Measurements from ENCODE around the gene PHC1.
"Not testable (repeated sequence)": the region's sequence is repeated elsewhere in the genome, so short reads cannot be mapped to it uniquely, and the experiment has no call there.

The PHC1 gene

DNA sequence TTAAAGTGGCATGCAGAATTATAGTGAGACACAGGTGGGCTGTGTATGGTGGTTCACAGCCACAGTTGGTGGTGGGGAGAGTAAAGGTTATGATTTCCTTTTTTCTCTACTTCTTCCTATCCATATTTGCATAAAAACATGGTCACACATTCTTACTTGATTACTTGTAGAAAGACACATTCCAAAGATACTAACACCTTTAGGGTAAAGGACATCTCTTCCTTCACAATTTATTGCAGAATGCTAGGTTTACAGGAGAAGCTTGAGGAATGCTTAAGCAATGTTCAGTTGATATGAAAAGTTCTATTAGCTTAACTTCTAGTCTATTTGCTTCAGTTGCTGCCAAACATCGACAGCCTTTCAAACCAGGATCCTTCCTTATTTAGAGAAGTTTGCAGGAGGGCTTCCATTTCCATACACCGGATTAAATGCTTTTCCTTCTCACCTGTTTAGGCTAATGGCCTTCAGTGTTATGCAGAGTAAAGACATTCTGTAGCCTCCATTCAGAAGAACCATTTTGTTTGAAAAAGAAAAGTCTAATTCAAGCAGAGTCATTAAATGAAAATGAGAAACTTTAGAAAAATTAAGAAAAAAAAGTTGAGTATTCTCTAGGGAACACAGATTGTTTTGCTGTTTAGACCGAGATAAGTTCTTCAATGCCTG lies 2.6 kb upstream of the PHC1 start:
- no peak for DNase-seq

DNA sequence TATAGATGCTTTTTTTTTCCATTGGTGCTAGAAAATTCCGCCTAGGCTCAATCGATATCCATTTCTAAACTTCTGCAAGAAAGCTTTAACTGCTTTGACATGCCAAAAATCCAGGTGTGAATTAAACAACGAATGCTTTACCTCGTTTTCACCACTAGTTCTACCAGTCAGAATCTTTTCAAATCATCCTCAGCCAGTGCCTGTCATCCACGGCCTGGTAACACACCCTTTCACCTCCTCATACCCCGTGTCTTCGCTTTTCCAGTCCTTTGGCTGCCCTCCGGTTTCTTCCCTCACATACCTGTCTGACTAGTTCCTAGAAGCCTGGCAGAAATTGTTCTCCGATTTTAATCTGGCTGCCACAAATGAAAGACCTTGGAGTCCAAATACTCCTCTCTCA lies 1.4 kb upstream of the PHC1 start:
- peak; percentile 32 for DNase-seq

DNA sequence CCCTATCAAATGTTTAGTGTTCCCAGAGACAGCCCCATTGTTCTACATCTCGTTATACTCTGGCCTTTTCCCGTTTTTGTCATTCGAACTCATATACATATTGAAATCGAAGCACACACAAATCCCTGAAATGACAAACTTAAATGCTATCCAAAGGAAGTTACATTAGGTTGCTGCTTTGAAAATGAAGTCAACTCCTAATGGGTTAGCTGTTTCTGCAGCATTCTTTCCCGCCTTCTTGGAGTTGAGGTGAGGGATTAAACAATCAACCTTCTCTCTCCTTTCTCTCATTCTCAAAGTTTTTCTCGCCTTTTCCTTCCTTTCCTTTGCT lies 642 bp upstream of the PHC1 start:
- no peak for DNase-seq

DNA sequence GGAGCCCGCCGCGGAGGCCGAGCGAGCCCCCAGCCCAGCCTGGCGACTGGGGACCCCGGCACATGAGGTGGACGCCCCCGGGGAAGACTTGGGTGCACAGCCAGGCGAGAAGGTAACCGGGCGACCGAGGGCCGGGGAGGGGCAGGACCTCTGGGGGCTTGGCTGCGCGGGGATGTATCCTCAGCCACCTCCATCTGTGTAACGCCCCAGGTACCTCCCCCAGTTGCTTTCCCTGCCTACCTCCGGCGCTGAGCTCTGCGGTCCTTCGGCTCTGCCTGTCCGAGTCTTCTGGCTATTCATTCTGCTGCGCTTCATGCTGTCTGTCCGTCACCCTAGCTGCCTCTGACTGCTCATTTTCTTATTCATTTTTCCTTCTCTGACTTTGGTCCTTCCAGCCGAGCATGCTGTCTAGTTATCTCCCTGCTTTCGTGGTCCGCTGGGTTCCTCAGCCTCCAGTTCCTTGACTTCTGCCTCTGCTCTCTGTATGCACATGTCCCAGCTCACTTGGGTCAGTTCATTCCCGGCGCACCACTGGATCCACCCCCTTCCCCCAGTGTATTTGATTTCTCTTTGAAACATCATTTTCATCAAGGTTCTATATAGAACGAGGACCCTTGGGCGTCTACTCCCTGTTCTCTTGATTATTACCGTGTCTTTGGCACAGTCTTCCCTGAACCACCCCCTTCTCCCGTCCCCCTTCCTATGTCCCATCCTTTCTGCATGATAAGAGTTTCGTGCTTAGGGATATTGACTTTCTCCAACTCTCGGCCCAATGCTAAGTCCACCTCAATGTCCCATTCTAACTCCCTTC lies 612 bp downstream of the PHC1 start:
- peak; percentile 66 for DNase-seq

DNA sequence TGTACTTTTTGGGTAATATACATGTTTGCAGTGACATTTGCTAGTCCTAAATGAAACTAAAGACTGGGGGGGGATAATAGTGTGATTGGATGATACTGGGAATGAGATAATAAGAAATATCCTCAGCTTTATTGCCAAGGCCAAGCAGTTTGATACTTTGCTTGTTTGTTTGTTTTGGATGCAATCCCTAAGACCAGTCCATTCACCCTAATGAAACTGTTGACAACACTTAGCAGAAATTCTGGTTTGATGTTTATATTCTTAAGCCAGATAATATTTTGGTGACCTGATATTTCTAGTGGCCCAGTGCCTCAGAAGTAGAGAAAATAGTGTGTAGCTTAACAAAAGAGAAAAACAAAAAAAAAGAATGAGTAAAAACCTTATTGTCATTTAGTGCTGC lies 1.8 kb downstream of the PHC1 start:
- no peak for DNase-seq

DNA sequence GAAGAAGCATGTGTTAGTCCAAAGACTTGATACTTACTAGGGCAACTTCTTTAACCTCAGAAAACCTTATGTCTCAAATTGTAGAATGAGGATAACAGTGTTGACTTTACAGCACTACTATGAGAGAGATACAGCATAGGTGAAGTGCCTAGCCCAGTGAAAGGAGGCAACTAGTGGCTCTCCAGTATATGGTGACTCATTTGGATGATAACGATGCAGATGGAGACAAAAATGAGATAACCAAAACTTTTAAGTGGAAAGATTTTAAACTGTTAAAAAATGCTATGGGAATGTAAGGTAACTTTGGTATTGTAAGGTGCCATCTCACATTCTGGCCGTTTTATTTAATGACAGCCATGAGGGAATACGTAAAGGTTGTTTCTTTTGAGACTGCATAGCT lies 2.7 kb downstream of the PHC1 start:
- DNase-seq: no peak

DNA sequence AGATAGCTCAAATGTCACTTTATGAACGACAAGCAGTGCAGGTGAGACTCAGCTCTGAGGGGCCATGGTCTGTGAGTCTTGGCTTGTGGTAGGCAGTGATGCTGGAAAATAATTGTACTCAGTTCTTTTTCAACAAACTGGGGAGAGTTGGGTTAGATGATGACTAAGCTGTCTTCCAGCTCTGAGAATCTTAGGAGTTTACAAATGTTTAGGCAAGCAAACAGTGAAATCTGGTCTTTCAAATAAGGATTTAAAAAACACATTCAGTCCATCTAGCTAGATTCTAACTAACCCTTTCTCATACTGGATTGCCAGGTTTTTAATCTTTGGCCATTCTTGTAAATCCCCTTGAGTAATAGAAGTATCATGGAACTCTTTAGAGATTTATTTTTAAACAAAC lies 3.4 kb downstream of the PHC1 start:
- DNase-seq: no peak

DNA sequence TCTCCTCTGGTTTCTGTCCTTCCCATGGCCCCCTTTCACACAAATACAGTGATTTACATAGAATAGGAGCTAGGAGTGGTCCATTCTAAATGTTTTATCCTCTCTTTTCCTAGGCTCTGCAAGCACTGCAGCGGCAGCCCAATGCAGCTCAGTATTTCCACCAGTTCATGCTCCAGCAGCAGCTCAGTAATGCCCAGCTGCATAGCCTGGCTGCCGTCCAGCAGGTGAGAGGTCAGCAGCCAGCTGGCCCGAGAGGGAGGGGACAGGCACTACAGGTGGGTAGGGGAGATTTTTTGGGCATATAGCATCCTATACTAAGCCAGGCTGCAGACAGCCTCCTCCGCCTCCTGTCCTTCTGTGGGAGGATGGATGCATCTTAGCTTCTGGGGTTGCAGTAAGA lies 5.3 kb downstream of the PHC1 start:
- not testable (repeated sequence) for DNase-seq

DNA sequence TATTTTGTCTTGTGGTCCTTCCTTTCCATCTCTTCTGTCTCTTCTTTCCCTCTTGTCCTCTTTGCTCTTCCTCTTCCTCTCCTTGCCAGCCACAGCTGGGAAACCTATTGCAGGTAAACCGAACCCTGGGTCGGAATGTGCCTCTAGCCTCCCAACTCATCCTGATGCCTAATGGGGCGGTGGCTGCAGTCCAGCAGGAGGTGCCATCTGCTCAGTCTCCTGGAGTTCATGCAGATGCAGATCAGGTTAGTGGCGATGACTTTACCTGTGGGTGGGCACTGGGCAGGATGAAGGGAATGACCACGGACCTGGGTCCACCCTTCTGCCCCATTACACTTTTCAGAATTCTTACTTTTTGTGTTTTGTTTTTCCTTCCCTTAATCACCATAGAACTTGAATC lies 8.2 kb downstream of the PHC1 start:
- DNase-seq: no peak

DNA sequence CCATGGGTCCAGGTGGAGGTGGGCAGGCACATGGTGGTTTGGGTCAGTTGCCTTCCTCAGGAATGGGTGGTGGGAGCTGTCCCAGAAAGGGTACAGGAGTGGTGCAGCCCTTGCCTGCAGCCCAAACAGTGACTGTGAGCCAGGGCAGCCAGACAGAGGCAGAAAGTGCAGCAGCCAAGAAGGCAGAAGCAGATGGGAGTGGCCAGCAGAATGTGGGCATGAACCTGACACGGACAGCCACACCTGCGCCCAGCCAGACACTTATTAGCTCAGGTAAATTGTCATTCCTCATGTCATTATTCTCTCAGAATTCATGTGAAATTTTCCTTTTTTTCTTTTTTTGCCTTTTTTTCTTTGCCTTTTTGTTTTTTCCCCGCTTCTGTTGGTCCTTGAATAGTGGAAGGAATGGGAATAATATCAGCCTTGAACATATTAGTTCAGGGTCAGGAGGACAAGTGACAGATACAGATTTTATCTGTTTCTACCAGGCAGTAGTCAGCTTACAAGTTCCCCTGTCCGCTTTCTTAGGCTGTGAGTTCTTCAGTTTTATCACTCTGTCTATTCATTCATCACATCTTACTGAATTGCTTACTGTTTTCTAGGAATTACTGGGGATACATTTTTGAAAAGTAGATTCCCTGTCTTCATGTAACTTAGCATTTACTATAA lies 16.5 kb downstream of the PHC1 start:
- DNase-seq: not testable (repeated sequence)

DNA sequence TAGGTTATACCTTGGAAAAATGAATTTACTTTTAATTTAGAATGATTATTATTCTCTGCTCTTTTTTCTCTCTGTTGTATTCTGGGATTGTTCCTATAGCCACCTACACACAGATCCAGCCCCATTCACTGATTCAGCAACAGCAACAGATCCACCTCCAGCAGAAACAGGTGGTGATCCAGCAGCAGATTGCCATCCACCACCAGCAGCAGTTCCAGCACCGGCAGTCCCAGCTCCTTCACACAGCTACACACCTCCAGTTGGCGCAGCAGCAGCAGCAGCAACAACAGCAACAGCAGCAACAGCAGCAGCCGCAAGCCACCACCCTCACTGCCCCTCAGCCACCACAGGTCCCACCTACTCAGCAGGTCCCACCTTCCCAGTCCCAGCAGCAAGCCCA lies 18.2 kb downstream of the PHC1 start:
- not testable (repeated sequence) for DNase-seq

DNA sequence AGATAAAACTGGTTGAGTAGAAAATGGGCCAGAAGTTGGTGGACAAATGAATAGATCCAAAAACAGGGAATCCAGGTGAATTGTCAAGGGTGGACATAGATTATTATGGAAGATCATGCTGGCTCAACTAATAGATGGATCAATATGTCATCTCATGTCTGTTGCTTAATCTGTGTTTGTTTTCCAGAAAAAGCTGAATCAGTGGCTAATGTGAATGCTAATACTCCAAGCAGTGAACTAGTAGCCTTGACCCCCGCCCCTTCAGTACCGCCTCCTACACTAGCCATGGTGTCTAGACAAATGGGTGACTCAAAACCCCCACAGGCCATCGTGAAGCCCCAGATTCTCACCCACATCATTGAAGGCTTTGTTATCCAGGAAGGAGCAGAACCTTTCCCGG lies 19.8 kb downstream of the PHC1 start:
- DNase-seq: not testable (repeated sequence)

DNA sequence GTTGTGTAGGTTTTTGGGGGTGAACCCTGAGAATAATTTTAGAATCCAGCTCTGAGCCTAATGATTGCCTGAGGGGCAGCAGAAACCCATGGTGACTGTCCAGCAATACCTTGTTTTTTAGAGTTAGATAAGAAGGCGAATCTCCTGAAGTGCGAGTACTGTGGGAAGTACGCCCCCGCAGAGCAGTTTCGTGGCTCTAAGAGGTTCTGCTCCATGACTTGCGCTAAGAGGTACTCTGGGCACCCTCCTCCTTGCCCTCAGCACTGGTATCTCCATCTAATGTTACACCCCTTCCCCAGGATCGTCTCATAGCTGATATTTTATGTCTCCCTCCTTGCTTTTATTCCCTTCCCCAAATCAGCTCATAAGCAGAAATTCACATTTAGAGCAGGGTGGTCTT lies 22.4 kb downstream of the PHC1 start:
- DNase-seq: no peak

DNA sequence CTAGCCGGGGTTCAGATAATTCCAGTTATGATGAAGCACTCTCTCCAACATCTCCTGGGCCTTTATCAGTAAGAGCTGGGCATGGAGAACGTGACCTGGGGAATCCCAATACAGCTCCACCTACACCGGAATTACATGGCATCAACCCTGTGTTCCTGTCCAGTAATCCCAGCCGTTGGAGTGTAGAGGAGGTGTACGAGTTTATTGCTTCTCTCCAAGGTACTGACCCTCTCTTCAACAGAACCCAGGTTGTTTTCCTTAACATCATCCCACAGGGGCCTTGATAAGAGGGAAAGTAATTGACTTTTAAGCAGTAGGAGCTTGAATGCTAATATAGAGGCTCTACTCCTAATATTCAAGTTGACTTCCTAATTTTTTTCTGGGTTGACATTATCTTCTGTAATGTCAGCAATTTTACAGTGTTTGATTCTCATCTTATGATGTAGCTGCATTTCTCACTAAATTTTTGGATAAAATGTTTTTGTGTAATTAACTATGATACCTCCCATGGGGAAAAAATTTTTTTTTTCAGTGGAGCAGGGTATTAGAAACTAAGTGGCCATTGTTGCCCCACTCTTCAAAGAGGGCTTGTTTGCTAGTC lies 23.6 kb downstream of the PHC1 start:
- DNase-seq: not testable (repeated sequence)

DNA sequence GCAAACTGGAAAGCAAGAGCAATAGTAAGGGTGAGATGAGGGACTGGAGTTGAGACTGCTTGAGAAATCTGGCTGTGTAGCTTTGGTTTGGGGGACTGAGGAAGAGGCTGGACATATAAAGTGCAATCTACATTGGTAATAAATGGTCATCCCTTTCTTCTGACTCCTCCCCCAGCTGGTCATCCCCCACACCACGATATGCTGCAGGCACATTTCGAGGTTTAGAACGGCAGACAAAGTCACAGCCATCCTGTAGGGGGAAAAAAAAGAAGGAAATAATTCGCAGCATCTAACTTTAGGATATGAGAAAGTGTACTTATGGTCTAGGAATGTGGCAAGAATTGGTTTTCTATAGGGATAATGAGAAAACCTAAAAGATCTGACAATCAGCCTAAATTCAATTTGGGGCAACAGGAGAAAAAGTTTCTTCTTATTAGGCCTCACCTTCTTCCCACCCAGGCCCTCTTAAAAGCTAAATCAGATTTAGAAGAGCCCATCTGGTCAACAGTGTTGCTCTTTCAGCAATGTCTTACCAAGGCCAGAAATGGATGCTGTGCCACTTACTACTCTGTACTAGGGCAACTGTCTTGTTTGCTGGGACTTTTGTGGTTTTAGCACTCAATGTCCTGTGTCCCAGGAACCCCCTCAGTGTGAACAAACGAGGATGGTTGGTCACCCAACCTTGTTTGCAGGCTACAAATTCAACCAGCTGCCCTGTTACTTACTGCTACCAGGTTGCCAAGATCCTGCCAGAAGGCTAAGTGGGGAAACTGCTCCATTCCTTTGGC lies 27.6 kb downstream of the PHC1 start:
- no peak for DNase-seq

DNA sequence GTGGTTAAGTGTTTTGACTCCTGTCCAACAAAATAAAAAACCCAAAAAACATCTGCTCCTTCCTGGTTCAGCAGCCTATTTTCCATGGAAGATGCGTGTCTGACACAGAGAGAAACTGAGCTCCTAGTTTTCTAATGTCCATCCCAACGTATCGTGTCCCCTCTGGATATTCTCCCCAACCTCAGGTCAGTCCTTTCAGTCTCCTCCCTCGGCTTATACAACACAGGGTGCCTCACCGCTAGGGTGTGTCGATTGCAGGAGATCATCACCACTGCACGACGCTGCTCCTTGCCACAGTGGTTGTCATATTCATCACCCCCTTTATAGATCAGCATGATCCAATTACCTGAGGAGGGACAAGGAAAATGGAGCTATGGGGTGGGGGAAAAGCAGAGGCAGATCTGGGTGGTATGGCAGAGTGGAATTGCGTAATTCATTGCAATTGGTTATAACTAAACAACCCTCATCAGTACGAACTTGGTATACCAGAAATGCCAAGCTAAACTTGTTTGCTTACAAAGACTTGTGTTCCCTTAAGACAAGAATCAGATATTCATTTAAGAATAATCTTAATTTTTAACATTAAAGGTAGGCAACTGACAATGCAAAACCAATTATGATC lies 29.4 kb downstream of the PHC1 start:
- DNase-seq: no peak

DNA sequence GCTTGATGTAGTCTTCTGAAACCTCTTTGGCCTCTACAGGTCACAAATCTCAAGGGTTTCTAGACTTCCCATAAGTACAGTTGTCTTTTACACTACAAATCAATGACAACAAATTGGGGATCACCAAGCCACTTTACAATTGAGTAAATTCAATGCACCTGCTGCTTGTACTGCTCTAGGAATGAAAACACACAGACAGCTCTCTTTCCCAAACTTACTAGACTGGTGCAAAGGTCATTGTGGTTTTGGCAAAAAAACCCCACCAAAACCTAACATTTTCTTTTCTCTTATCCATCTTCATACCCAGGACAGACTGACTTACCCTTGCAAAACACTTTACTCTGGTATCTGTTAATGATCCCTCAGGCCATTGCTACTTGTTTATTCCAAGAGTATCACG lies 32.4 kb downstream of the PHC1 start:
- DNase-seq: no peak

DNA sequence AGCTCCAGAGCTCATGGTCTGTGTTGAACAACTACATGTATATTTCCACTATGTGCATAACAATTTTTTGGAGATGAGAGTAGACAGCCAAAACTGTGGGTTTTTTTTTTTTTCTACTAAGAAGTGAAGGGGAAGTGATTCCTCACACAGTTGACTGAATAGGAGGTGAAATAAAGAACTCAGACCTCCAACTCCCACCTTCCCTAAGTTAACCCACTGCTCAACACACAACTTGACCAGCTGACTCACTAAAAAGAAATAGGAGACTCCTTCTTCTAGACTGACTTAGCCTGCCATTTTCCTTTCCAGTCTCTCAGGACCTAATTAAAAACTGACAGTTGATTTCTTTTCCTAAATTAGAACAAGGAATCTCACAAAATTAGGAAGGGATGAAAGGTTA lies 33.4 kb downstream of the PHC1 start:
- no peak for DNase-seq

DNA sequence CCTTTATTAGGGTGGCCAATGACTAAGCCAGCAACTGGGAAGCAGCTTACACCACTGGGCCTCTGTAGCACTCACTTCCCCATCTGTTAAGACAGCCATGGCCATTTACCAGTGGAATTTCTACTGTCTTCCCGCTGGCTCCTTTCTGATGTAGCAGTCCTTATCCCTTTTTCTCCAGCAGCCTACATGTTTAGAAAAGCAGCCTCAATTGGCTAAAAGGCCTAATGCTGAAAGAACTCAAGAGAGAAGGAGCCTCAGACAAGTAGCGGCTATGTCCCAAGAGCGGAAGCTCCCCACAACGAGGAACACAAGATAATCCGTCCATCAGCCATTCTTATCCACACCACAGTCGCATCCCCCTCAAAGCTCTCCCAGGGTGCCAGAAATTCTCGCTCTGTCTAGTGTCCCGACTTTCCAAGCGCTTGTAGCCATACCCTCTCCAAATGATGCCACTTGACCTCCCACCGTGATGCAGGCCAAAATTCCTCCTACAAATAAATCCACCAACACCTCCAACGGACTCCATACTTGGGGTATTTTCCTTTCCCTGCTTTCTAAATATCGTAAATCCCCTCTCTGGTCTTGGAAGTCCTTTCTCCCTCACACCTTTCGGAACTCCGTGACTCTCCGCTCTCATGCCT lies 34.5 kb downstream of the PHC1 start:
- no peak for DNase-seq

DNA sequence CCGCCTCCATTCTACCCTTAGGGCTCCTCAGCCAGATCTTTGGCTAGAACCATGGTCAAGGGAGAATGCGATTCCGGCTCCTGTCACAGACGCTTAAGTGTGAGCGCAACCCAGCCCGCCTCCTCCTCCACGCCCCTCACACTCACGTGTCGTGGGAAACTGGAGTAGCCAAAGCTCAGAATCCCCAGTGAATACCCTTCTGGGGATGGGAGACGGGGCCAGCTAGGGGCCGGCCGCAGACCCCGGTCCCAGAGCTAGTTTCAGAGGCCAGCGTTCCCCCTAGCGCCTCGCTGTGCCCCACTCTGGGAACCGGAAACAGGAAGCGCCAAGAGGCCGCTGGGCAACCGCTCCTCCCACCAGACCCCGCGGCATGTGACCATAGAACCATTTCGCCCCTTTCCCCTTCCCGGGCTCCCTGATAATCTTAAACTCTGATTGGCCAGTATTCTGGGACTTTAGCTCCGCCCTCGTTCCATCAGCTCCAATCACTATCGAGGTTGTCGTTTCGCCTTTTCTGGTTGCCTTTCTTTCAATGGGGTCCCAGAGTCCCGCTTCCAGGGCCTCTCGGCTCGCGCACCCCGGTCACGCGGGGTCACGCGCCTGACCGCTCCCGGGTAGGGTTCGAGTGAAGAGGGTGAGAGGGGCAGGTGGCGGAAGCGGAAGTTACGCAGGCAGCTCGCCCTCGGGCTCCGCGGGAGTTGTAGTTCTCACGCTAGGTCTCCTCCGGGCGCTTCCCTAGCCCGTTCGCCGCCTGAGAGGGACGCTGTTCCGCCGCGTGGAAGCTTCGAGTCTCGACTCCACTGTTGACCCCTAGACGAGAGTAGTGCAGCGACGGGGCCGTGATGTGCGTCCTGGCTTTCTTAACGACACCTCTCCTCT lies 35.3 kb downstream of the PHC1 start, which contains the start of gene M6PR:
TSS of gene M6PR (minus strand) at position 304 of the 879 bp plus-strand sequence. CDS start 3,241 bp downstream, outside the sequence.
- peak; percentile 95 for DNase-seq

DNA sequence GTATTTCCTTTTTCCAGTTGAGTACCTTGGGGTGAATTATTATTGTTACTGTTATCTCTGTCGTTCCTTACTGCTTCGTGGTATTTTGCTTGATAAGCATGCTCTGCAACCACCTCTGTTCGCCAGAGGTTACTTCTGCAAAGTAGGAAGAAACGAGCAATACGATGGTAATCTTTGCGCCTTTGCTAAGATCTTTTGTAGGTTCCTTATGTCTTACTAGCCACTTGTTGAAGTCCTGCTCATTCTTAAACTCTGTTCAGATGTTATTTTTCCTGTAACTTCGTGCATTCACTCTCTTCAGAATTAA lies 35.9 kb downstream of the PHC1 start:
- no peak for DNase-seq
